Naive B cell (primary cell): ENCODE measurements around the gene OPA3. TPM values are rescaled to one million over a fixed set of nuclear protein-coding genes. Genes with fewer than 3 reads are reported as not detected.
A peak's percentile ranks its signal among the peaks of the same experiment; 100 is the strongest.
"Not testable (repeated sequence)": the region's sequence is repeated elsewhere in the genome, so short reads cannot be mapped to it uniquely, and the experiment has no call there.

Experiments used
- ATAC-seq, 2 donors: fragments of 150-1000 bp; cut with Tn5 transposase; 2 replicates each; pipeline ENCODE4 v1.10.0; 2021; ENCODE audit warnings: low read depth in 2 of 2, mild to moderate bottlenecking in 2 of 2, moderate library complexity in 2 of 2
- DNase-seq: peaks from one replicate; pipeline ENCODE4 v3.0.0; 2022
- H3K27ac Mint-ChIP-seq, 6 donors: one replicate each; pipeline ENCODE4 v1.8.0; 2020 to 2022; ENCODE audit warnings: mild to moderate bottlenecking in 6 of 6, mixed read lengths in 6 of 6, moderate library complexity in 5 of 6, inconsistent platforms in 2 of 6
- H3K27me3 Mint-ChIP-seq, 3 donors: one replicate each; pipeline ENCODE4 v1.8.0; 2021 to 2022; ENCODE audit warnings: mixed read lengths in 3 of 3, mild to moderate bottlenecking in 1 of 3
- H3K36me3 Mint-ChIP-seq, 2 donors: one replicate each; pipeline ENCODE4 v1.8.0; 2020 to 2022; ENCODE audit warnings: mixed read lengths in 2 of 2, inconsistent platforms in 1 of 2, mild to moderate bottlenecking in 1 of 2
- H3K4me1 Mint-ChIP-seq, 3 donors: one replicate each; pipeline ENCODE4 v1.8.0; 2020 to 2022; ENCODE audit warnings: mixed read lengths in 3 of 3, inconsistent platforms in 1 of 3, mild to moderate bottlenecking in 1 of 3, moderate library complexity in 1 of 3
- H3K4me3 Mint-ChIP-seq, 8 donors: one replicate each; pipeline ENCODE4 v1.8.0; 2020 to 2022; ENCODE audit warnings: mild to moderate bottlenecking in 8 of 8, mixed read lengths in 8 of 8, moderate library complexity in 8 of 8, inconsistent platforms in 2 of 8
- H3K9me3 Mint-ChIP-seq, 7 donors: one replicate each; pipeline ENCODE4 v1.8.0; 2020 to 2022; ENCODE audit warnings: mixed read lengths in 7 of 7, mild to moderate bottlenecking in 5 of 7, inconsistent platforms in 2 of 7, moderate library complexity in 1 of 7
- polyA plus RNA-seq, 6 donors: library from polyadenylated mRNA; unstranded; fragments of 300-500 nt; fragmentation: Illumina TruSeq; gene quantifications; one replicate each; pipeline ENCODE4 v1.2.3, GENCODE V29; 2021; ENCODE audit warnings: low read depth in 6 of 6

Gene OPA3
- polyA plus RNA-seq, 6 donors from 2014 or later, result 5.0 to 14.4 (median 7.8) TPM; not detected in 1

GRCh38 chr19:45522010-45522941, 62.3 kb downstream of the OPA3 start:
- no peak overlapping the region for H3K4me3 Mint-ChIP-seq
- no peak for DNase-seq
- ATAC-seq, result no peak
- peaks cover 0 to 13% of the 10 kb centered on the region in 2 donors for H3K36me3 Mint-ChIP-seq
- no peaks in the 10 kb centered on the region for H3K9me3 Mint-ChIP-seq
- no peaks in the 10 kb centered on the region for H3K27me3 Mint-ChIP-seq
- H3K4me1 Mint-ChIP-seq, result peaks cover 18 to 42% (median 27%) of the 10 kb centered on the region in 3 donors
- H3K27ac Mint-ChIP-seq, result peak overlapping the region in 1 of 6 donors; percentile 34

- peaks cover 34 to 50% (median 49%) of the 10 kb centered on the region in 3 donors for H3K4me1 Mint-ChIP-seq
- DNase-seq (no peak), ATAC-seq (no peak)
- H3K9me3 Mint-ChIP-seq, result no peaks in the 10 kb centered on the region
- H3K27ac Mint-ChIP-seq, result peak overlapping the region in 3 of 6 donors; percentile 54 to 76 (median 58)
- no peaks in the 10 kb centered on the region for H3K27me3 Mint-ChIP-seq
- peaks cover 0 to 10% of the 10 kb centered on the region in 2 donors for H3K36me3 Mint-ChIP-seq
- no peak overlapping the region for H3K4me3 Mint-ChIP-seq
Measured at GRCh38 chr19:45518469-45518826, 66.2 kb downstream of the OPA3 start.

GRCh38 chr19:45517641-45518468, 66.7 kb downstream of the OPA3 start:
- H3K36me3 Mint-ChIP-seq, result peaks cover 0 to 9% of the 10 kb centered on the region in 2 donors
- peak overlapping the region in 1 of 8 donors; percentile 47 for H3K4me3 Mint-ChIP-seq

GRCh38 chr19:45517238-45517637, 67.4 kb downstream of the OPA3 start:
- H3K9me3 Mint-ChIP-seq, result no peaks in the 10 kb centered on the region
- no peaks in the 10 kb centered on the region for H3K27me3 Mint-ChIP-seq
- peaks cover 36 to 57% (median 52%) of the 10 kb centered on the region in 3 donors for H3K4me1 Mint-ChIP-seq
- DNase-seq (no peak), ATAC-seq (no peak)
- peak overlapping the region in 5 of 6 donors; percentile 58 to 97 (median 91) for H3K27ac Mint-ChIP-seq
- peak overlapping the region in 2 of 8 donors; percentile 15 to 47 for H3K4me3 Mint-ChIP-seq
- peaks cover 0 to 9% of the 10 kb centered on the region in 2 donors for H3K36me3 Mint-ChIP-seq

More at GRCh38 chr19:45517641-45518468, 66.7 kb downstream of the OPA3 start:
- Mint-ChIP-seq H3K9me3 (no peaks in the 10 kb centered on the region), H3K27me3 (no peaks in the 10 kb centered on the region), H3K4me1 (peaks cover 34 to 52% (median 50%) of the 10 kb centered on the region in 3 donors), H3K27ac (peak overlapping the region in 3 of 6 donors; percentile 62 to 97 (median 91))
- no peak for ATAC-seq
- DNase-seq, result no peak

- H3K36me3 Mint-ChIP-seq, result peaks cover 0 to 9% of the 10 kb centered on the region in 2 donors
- no peaks in the 10 kb centered on the region for H3K9me3 Mint-ChIP-seq
- H3K4me1 Mint-ChIP-seq, result peaks cover 42 to 67% (median 65%) of the 10 kb centered on the region in 3 donors
- DNase-seq, result no peak
- H3K27me3 Mint-ChIP-seq, result no peaks in the 10 kb centered on the region
- H3K4me3 Mint-ChIP-seq, result peak overlapping the region; percentile 76 to 90 (median 80)
- peak overlapping the region; percentile 91 to 98 (median 96) for H3K27ac Mint-ChIP-seq
- no peak for ATAC-seq
Measured at GRCh38 chr19:45515807-45516401, 68.7 kb downstream of the OPA3 start.

- Mint-ChIP-seq H3K9me3 (no peaks in the 10 kb centered on the region), H3K36me3 (peaks cover 0 to 9% of the 10 kb centered on the region in 2 donors), H3K27ac (peak overlapping the region; percentile 91 to 98 (median 96)), H3K27me3 (no peaks in the 10 kb centered on the region), H3K4me1 (peaks cover 44 to 75% (median 70%) of the 10 kb centered on the region in 3 donors), H3K4me3 (peak overlapping the region; percentile 76 to 90 (median 80))
- peak; percentile 81 for DNase-seq
- ATAC-seq, result peak; percentile 82
Measured at GRCh38 chr19:45515081-45515624, 69.4 kb downstream of the OPA3 start.

- Mint-ChIP-seq H3K36me3 (peaks cover 0 to 9% of the 10 kb centered on the region in 2 donors), H3K4me3 (peak overlapping the region; percentile 76 to 90 (median 81)), H3K27ac (peak overlapping the region; percentile 91 to 98 (median 96)), H3K9me3 (no peaks in the 10 kb centered on the region), H3K4me1 (peaks cover 46 to 81% (median 76%) of the 10 kb centered on the region in 3 donors), H3K27me3 (no peaks in the 10 kb centered on the region)
- DNase-seq (no peak), ATAC-seq (no peak)
Measured at GRCh38 chr19:45514376-45515051, 70.1 kb downstream of the OPA3 start.

GRCh38 chr19:45512881-45513483, 71.6 kb downstream of the OPA3 start:
- no peaks in the 10 kb centered on the region for H3K9me3 Mint-ChIP-seq
- H3K4me3 Mint-ChIP-seq, result peak overlapping the region in 6 of 8 donors; percentile 25 to 82 (median 78)
- peaks cover 0 to 14% of the 10 kb centered on the region in 2 donors for H3K36me3 Mint-ChIP-seq
- ATAC-seq (no peak), DNase-seq (no peak)
- peaks cover 54 to 80% (median 76%) of the 10 kb centered on the region in 3 donors for H3K4me1 Mint-ChIP-seq
- no peaks in the 10 kb centered on the region for H3K27me3 Mint-ChIP-seq
- H3K27ac Mint-ChIP-seq, result peak overlapping the region; percentile 38 to 98 (median 86)

- Mint-ChIP-seq H3K27ac (peak overlapping the region; percentile 82 to 98 (median 94)), H3K4me3 (peak overlapping the region; percentile 65 to 100 (median 88)), H3K27me3 (no peaks in the 10 kb centered on the region), H3K36me3 (peaks cover 0 to 5% of the 10 kb centered on the region in 2 donors), H3K9me3 (no peaks in the 10 kb centered on the region), H3K4me1 (peaks cover 44 to 71% (median 61%) of the 10 kb centered on the region in 3 donors)
- DNase-seq (no peak), ATAC-seq (no peak)
Measured at GRCh38 chr19:45511074-45511473, 73.5 kb downstream of the OPA3 start.

GRCh38 chr19:45510352-45510751, 74.2 kb downstream of the OPA3 start:
- ATAC-seq, result not testable (repeated sequence)

GRCh38 chr19:45509692-45510015, 74.9 kb downstream of the OPA3 start:
- Mint-ChIP-seq H3K4me1 (peaks cover 37 to 67% (median 53%) of the 10 kb centered on the region in 3 donors), H3K27ac (peak overlapping the region; percentile 49 to 97 (median 72))
- no peak for DNase-seq

More at GRCh38 chr19:45510352-45510751, 74.2 kb downstream of the OPA3 start:
- not testable (repeated sequence) for H3K27me3 Mint-ChIP-seq, DNase-seq, H3K9me3 Mint-ChIP-seq, H3K36me3 Mint-ChIP-seq
- peak overlapping the region in 5 of 6 donors; percentile 66 to 98 (median 95) for H3K27ac Mint-ChIP-seq
- H3K4me1 Mint-ChIP-seq, result peaks cover 40 to 71% (median 58%) of the 10 kb centered on the region in 3 donors
- H3K4me3 Mint-ChIP-seq, result peak overlapping the region; percentile 65 to 100 (median 98)

More at GRCh38 chr19:45509692-45510015, 74.9 kb downstream of the OPA3 start:
- H3K4me3 Mint-ChIP-seq, result peak overlapping the region; percentile 76 to 100 (median 98)
- ATAC-seq, result no peak
- peaks cover 0 to 5% of the 10 kb centered on the region in 2 donors for H3K36me3 Mint-ChIP-seq
- no peaks in the 10 kb centered on the region for H3K27me3 Mint-ChIP-seq
- no peaks in the 10 kb centered on the region for H3K9me3 Mint-ChIP-seq
